Endothelial cell of umbilical vein (primary cell): ENCODE data around the gene CEACAM1.

Experiments used
- CTCF ChIP-seq, 2 donors: IDR thresholded peaks; 1 replicate in 1 of 2; 2 replicates in 1 of 2; pipeline ENCODE4 v1.5.1; 2011; ENCODE audit warnings: low read length in 2 of 2, mild to moderate bottlenecking in 2 of 2, moderate library complexity in 2 of 2, control low read depth in 1 of 2, inconsistent platforms in 1 of 2, low read depth in 1 of 2; ENCODE audit not compliant: insufficient read depth in 1 of 2; ENCODE audit errors: extremely low read depth in 1 of 2
- FOS ChIP-seq: IDR thresholded peaks from 2 replicates; pipeline ENCODE4 v1.6.1; 2011; ENCODE audit warnings: mild to moderate bottlenecking, low read length, moderate library complexity, borderline replicate concordance; ENCODE audit not compliant: insufficient read depth

DNA sequence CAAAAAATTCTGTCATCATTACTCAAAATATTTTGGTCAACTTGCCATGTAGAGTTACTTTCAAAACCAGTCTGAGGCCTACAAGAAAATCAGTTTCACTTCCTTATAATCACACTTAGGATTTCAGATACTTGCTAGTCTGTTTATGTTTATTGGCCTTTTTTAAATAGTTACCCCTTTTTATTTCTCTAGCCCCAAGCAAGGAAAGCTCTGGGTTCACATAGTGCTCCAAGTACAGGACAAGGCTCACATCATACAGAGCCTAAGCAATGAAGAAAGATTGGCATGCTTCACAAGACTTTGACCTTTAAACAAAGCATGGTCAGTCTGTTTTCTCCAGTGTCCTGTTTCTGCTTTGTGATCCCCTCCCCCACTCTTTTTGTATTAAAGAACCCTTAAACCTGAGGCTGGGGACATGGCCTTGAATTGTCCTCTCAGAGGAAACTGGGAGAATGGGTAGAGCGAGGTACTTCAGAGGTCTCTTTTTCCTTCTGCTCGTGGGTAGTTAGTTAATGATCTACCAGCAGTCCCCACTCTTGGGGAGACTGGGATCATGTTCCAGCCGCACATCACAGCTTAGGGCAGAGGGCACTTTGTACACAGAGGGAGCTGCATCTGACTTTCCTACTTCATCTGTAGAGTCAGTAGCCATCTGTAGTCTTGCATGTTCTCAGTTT, 30.7 kb downstream of the CEACAM1 start:
- TF ChIP-seq CTCF (IDR thresholded peaks at IDR 0.05; ENCODE audit: extremely low read depth in 1 of 2, insufficient read depth in 1 of 2, low read depth in 1 of 2, low read length in 2 of 2) (no peak), FOS (no peak)
